Epithelial cell of proximal tubule (primary cell): Measurements from ENCODE around the gene FGF21. TPM values are rescaled to one million over a fixed set of nuclear protein-coding genes. Genes with fewer than 3 reads are reported as not detected.

Experiments
- DNase-seq: peaks from one replicate; pipeline ENCODE4 v3.0.0-alpha.2; 2011; ENCODE audit warnings: low read depth
- H3K4me3 ChIP-seq: 2 replicates; pipeline ENCODE4 v1.5.1; 2011; ENCODE audit warnings: low read depth, mild to moderate bottlenecking, low read length
- CTCF ChIP-seq: conservative IDR thresholded peaks from 2 replicates; pipeline ENCODE4 v1.5.1; 2012; ENCODE audit warnings: low read depth, mild to moderate bottlenecking, low read length
- total RNA-seq: library from RNA; depleted of rRNA; stranded (reverse); fragments of >200 nt; gene quantifications from 2 replicates; pipeline ENCODE4 v1.2.3, GENCODE V29; 2015

The FGF21 gene
- total RNA-seq, 1 donor from 2014 or later = not detected

DNA sequence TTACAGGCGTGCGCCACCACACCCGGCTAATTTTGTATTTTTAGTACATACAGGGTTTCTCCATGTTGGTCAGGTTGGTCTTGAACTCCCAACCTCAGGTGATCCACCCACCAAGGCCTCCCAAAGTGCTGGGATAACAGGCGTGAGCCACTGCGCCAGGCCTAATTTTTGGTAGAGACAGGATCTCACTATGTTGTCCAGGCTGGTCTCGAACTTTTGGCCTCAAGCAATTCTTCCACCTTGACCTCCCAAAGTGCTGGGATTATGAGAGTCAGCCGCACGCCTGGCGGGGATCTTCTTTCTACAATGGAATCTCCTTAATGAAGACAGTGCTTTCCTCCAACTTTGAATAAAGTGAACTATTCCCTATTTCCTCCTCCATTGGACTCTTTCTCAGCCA, 20.7 kb upstream of the FGF21 start:
- DNase-seq = no peak
- no peak for TF ChIP-seq CTCF

DNA sequence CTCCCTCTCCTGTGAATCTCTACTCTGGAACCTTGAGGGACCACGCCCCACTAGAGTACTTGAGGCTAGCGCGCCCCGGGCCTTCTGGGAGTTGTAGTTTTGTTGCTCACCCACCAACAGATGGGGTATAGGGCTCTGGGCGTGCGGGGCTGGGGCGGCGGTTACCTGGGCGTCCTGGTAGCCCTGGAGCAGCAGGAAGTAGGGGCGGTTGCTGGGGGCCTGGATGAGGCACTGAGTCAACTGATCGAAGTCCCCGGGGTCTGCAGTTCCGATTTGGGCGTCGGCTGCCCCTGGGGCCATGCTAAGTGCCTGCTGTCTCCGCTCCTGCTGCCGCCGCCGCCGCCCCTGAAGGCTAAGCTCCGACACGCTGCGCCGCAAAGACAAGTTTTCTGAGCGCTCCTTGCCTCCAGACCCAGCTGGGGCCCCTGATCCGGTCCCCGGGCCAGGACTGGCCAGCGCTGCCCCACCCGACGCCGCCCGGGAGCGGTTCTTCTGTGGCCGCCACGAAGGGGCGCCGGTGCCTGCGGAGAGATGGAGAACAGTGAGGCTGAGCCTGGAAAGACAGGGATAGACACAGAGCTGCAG, 20.2 kb upstream of the FGF21 start:
- H3K4me3 ChIP-seq = peak overlapping the region; percentile 23
- no peak for TF ChIP-seq CTCF
- no peak for DNase-seq

More for the DNA sequence above, 20.7 kb upstream of the FGF21 start:
- H3K4me3 ChIP-seq = no peak overlapping the region

GRCh38 chr19:48737360-48737998, 17.8 kb upstream of the FGF21 start:
- no peak overlapping the region for H3K4me3 ChIP-seq
- DNase-seq = no peak
- TF ChIP-seq CTCF = no peak

GRCh38 chr19:48738557-48739403, 16.5 kb upstream of the FGF21 start:
- DNase-seq = no peak
- peak overlapping the region; percentile 48 for H3K4me3 ChIP-seq
- TF ChIP-seq CTCF = no peak

DNA sequence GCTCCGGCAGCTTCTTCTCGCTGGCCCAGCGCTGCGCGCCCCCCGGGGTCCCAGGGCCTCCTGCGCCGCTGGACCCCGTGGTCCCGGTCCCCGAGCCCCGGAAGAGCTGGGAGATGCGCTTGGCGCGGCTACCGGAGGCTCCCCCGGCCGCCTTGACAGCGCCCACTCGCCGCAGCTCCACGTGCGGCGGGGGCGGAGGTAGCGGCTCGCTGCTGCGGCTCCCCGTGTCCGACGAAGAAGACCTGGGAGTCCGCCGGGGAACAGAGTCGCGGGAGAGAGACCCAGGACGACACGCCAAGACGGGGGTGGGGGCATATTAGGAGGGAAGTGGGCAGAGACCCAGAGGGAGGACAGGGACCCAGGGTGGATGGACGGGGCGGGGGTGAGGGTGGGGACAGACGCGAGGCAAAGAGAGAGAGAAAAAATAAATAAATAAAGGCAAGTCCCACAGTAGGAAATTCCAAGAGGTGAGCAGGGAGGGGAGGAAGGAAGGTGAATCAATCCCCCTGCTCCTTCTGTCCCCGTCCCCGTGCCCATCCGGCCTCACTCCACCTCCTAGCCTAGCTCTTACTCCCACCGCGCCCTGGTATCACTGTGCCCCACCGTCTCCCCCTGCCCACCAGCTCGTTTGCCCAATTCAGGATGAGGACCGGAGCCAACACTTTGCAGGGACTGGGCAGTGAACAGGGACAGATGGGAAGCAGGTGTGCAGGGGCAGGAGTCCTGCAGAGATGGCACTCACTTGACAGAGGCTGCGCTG, 15.7 kb upstream of the FGF21 start:
- DNase-seq = no peak
- no peak for TF ChIP-seq CTCF
- peak overlapping the region; percentile 48 for H3K4me3 ChIP-seq

DNA sequence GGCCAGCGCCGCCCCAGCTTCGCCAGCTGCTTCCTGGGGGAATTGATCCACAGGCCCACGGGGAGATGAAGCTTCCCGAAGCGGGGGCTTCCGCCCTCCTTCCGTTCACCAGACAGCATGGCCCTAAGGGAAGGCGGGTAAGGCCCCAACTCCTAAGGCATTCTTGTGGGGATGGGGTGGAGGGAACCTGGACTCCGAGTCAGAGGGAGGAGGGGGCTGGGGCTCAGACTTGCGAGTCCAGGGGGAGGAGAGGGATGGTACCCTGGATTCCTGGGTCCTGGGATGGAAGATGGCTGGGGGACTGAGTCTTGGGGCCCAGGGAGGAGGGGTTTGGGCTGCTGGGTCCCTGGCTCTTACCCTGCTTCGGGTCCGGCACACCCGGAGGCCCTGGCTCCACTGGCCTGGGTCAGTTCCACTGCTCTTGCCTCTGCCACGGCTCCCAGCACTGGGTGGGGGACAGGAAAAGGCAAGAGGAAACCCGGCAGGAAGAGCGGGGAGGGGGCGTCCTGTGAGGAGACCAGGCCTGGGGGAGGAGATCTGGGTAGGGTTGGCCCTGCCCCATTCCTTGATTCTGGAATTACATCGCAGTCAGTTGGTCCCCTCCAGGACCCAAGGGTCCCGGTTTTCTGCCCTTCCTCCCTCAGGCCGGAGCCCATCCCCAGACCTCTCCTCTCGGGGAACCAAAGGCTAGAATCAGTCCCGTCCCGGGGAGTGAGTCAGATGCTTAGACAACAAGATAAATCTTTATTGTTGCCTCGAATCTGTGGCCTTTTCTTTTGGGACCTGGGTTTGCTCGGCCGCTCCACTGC, 15.0 kb upstream of the FGF21 start, which contains the start of gene RASIP1:
Gene RASIP1 (minus strand): TSS at position 447 of the 809 bp plus-strand sequence. CDS start 328 bp downstream, at position 119.
- peak within 1 kb of the TSS; percentile 48 for H3K4me3 ChIP-seq
- TF ChIP-seq CTCF = no peak
- DNase-seq = no peak
